GM12878 (cell line): ENCODE results near the gene SMIM28. TPM values are rescaled to one million over a fixed set of nuclear protein-coding genes. Genes with fewer than 3 reads are reported as not detected.

Experiments used
- ATAC-seq: fragments of 200-7000 bp; cut with Tn5 transposase; 3 replicates; pipeline ENCODE4 v1.9.1; 2020; ENCODE audit warnings: mild to moderate bottlenecking, moderate library complexity
- BruUV-seq: library from RNA; stranded (reverse); fragments of 400-500 nt; replicated peaks from 2 replicates; lab custom pipeline; 2021; lab: Mats Ljungman, UMichigan
- CTCF ChIA-PET: fragments of 300-600 bp; sonication (Branson Sonifier 250); formaldehyde crosslinking; extraction: SDS; loops from one replicate; lab custom pipeline; 2021; ENCODE audit warnings: inconsistent platforms; lab: Yijun Ruan, JAX
- POLR2A ChIA-PET: fragments of 350-600 bp; formaldehyde crosslinking; extraction: SDS; loops from one replicate; lab custom pipeline; 2021; ENCODE audit warnings: inconsistent platforms; lab: Charles Lee
- RAD21 ChIA-PET: fragments of 300-600 bp; sonication (Branson Sonifier 250); formaldehyde crosslinking; loops from one replicate; lab custom pipeline; 2023; ENCODE audit warnings: antibody characterized with exemption; ENCODE audit not compliant: unreplicated experiment; lab: Charles Lee
- SMC1A ChIA-PET: fragments of 300-600 bp; sonication (Branson Sonifier 250); formaldehyde crosslinking; loops from one replicate; lab custom pipeline; 2023; ENCODE audit not compliant: unreplicated experiment, uncharacterized antibody; lab: Charles Lee
- DNase-seq: peaks from one replicate; pipeline ENCODE4 v3.0.0-alpha.2; 2011; ENCODE audit warnings: low read depth, low spot score
- FAIRE-seq: peaks from 3 replicates; lab custom pipeline; 2011; peaks lifted over from hg19 to GRCh38; lab: Jason Lieb, UNC
- H2AFZ ChIP-seq: 2 replicates; pipeline ENCODE4 v1.6.0; 2011; ENCODE audit warnings: low read depth, low read length, control low read depth; ENCODE audit not compliant: control insufficient read depth
- H3K27ac ChIP-seq: 2 replicates; pipeline ENCODE4 v1.5.1; 2011; ENCODE audit warnings: control low read depth; ENCODE audit not compliant: control insufficient read depth, insufficient read depth
- H3K27me3 ChIP-seq, 2 experiments: replicated peaks in 1 of 2; 2 replicates each; pipeline versions ENCODE4 v1.6.0 to v1.6.1; 2011; ENCODE audit warnings: low read length in 1 of 2; ENCODE audit not compliant: control insufficient read depth in 2 of 2, insufficient read depth in 2 of 2
- H3K36me3 ChIP-seq, 2 experiments: 2 replicates each; pipeline ENCODE4 v1.5.1; 2011; ENCODE audit warnings: low read length in 1 of 2; ENCODE audit not compliant: control insufficient read depth in 2 of 2, insufficient read depth in 2 of 2
- H3K4me1 ChIP-seq: 2 replicates; pipeline ENCODE4 v1.6.1; 2011; ENCODE audit warnings: mild to moderate bottlenecking, low read length, moderate library complexity, mixed read lengths; ENCODE audit not compliant: control insufficient read depth, insufficient read depth
- H3K4me2 ChIP-seq: 2 replicates; pipeline ENCODE4 v1.6.0; 2011; ENCODE audit warnings: control low read depth; ENCODE audit not compliant: control insufficient read depth, insufficient read depth
- H3K4me3 ChIP-seq: fragments of 200-600 bp; sonication (generic); 2 replicates; pipeline ENCODE4 v1.5.1; 2016
- H3K79me2 ChIP-seq: 2 replicates; pipeline ENCODE4 v1.6.0; 2011; ENCODE audit warnings: low read length; ENCODE audit not compliant: control insufficient read depth, insufficient read depth
- H3K9ac ChIP-seq: 2 replicates; pipeline ENCODE4 v1.8.0; 2011; ENCODE audit warnings: low read length, control low read depth, mixed read lengths; ENCODE audit not compliant: control insufficient read depth, insufficient read depth
- H3K9me3 ChIP-seq: replicated peaks from 3 replicates; pipeline ENCODE4 v1.5.1; 2011; ENCODE audit warnings: mild to moderate bottlenecking, low read length; ENCODE audit not compliant: control insufficient read depth, insufficient read depth
- H4K20me1 ChIP-seq: 2 replicates; pipeline ENCODE4 v1.6.0; 2011; ENCODE audit not compliant: control insufficient read depth, insufficient read depth
- CBFB ChIP-seq: IDR thresholded peaks from 2 replicates; pipeline ENCODE4 v1.6.1; 2016; ENCODE audit warnings: antibody characterized with exemption, low read depth
- CTCF ChIP-seq, 3 experiments: IDR thresholded peaks in 2 of 3; conservative IDR thresholded peaks in 1 of 3; 2 replicates each; pipeline ENCODE4 v1.5.1; 2011; ENCODE audit warnings: low read depth in 3 of 3, low read length in 3 of 3, mild to moderate bottlenecking in 3 of 3, control low read depth in 2 of 3, moderate library complexity in 2 of 3, inconsistent platforms in 1 of 3, mixed read lengths in 1 of 3; ENCODE audit not compliant: control insufficient read depth in 2 of 3, insufficient read depth in 1 of 3; ENCODE audit errors: extremely low read depth in 1 of 3
- IRF5 ChIP-seq: fragments of 450-650 bp; IDR thresholded peaks from 2 replicates; pipeline ENCODE4 v1.6.1; 2017; ENCODE audit warnings: borderline replicate concordance
- JUNB ChIP-seq: IDR thresholded peaks from 2 replicates; pipeline ENCODE4 v1.6.1; 2016; ENCODE audit warnings: antibody characterized with exemption, mild to moderate bottlenecking
- MTA3 ChIP-seq: IDR thresholded peaks from 2 replicates; pipeline ENCODE4 v1.6.1; 2012; ENCODE audit warnings: low read length, inconsistent platforms, borderline replicate concordance
- NFXL1 ChIP-seq: fragments of 450-650 bp; IDR thresholded peaks from 2 replicates; pipeline ENCODE4 v1.6.1; 2017; ENCODE audit warnings: antibody characterized with exemption, mild to moderate bottlenecking, borderline replicate concordance
- NR2C2 ChIP-seq: IDR thresholded peaks from 2 replicates; pipeline ENCODE4 v1.6.1; 2011; ENCODE audit warnings: borderline replicate concordance, low read depth; ENCODE audit not compliant: control insufficient read depth, insufficient read length
- RB1 ChIP-seq: fragments of 450-650 bp; formaldehyde crosslinking; IDR thresholded peaks from 2 replicates; pipeline ENCODE4 v1.6.1; 2017; ENCODE audit warnings: mild to moderate bottlenecking, borderline replicate concordance
- RELA ChIP-seq: fragments of 450-650 bp; IDR thresholded peaks from 2 replicates; pipeline ENCODE4 v1.8.0; 2014; ENCODE audit warnings: borderline replicate concordance; ENCODE audit not compliant: partially characterized antibody
- RUNX3 ChIP-seq: IDR thresholded peaks from 2 replicates; pipeline ENCODE4 v1.6.1; 2012; ENCODE audit warnings: low read length, inconsistent platforms
- STAT3 ChIP-seq: IDR thresholded peaks from 2 replicates; pipeline ENCODE4 v1.6.1; 2011; ENCODE audit warnings: low read depth, low read length, improper control_type of control experiment
- ZNF384 ChIP-seq: IDR thresholded peaks from 2 replicates; pipeline ENCODE4 v1.6.1; 2012; ENCODE audit warnings: low read depth, mild to moderate bottlenecking, low read length, improper control_type of control experiment, borderline replicate concordance
- ZNF622 ChIP-seq: fragments of 450-650 bp; IDR thresholded peaks from 2 replicates; pipeline ENCODE4 v1.6.1; 2017; ENCODE audit warnings: mild to moderate bottlenecking, inconsistent platforms
- ZNF687 ChIP-seq: fragments of 450-650 bp; IDR thresholded peaks from 2 replicates; pipeline ENCODE4 v1.6.1; 2017; ENCODE audit warnings: mild to moderate bottlenecking, moderate library complexity
- WGBS: methylation state at CpG from one replicate; pipeline ENCODE4 v1.1.6; 2016; ENCODE audit warnings: low lambda C conversion rate; ENCODE audit not compliant: insufficient replicate concordance, insufficient coverage; ENCODE audit errors: missing lambda C conversion rate; 5-methylcytosine and 5-hydroxymethylcytosine counted together
- in situ Hi-C: fragments of 300-500 bp; cut with MboI; formaldehyde crosslinking; loops from 9 replicates; pipeline ENCODE4 v1.14.3; 2018; ENCODE audit warnings: mixed read lengths
- intact Hi-C: fragments of 100-400 bp; cut with micrococcal nuclease; formaldehyde crosslinking; loops from one replicate; pipeline ENCODE4 v1.14.2; 2022; ENCODE audit not compliant: unreplicated experiment
- polyA plus RNA-seq, 11 experiments: library from polyadenylated mRNA; depleted of rRNA in 4 of 11; unstranded in 6 of 11; stranded (reverse) in 5 of 11; fragments of >200 nt; fragmentation: Nextera tagmentation in 4 of 11; fragmentation: Illumina TruSeq in 1 of 11; extraction: Ambion mirVana in 4 of 11; extraction: Trizol in 1 of 11; gene quantifications; 1 replicate in 1 of 11; 2 replicates in 10 of 11; pipeline versions ENCODE4 v1.2.1 to v1.2.3, GENCODE V29; 2011 to 2016; ENCODE audit warnings: inconsistent platforms in 2 of 11, missing spikeins in 2 of 11, low read depth in 1 of 11
- total RNA-seq, 4 experiments: library from RNA; depleted of rRNA in 3 of 4; stranded (reverse); fragments of >200 nt in 3 of 4; fragmentation: Illumina TruSeq in 1 of 4; extraction: Trizol in 1 of 4; gene quantifications; 2 replicates each; pipeline versions ENCODE4 v1.2.1 to v1.2.3, GENCODE V29; 2013 to 2021

Gene SMIM28
- total and polyA plus RNA-seq, 10 of the 15 experiments (the other 5 are each of a cell fraction or from before 2014, with no cell fraction given) = not detected

- TF ChIP-seq IRF5 = no peak
These were observed 24.5 kb downstream of the SMIM28 start (continued) for GRCh38 chr6:138401960-138402837.

- H3K79me2 ChIP-seq = no peaks in the 10 kb centered on the region
- DNase-seq (no peak), FAIRE-seq (no peak), ATAC-seq (no peak)
- peak overlapping the region; percentile 87; the same call in 1 of the 2 replicates for H3K4me3 ChIP-seq
- RAD21 ChIA-PET = interaction anchor here (0.7 to 4.4 kb wide), 5 partner anchors 57 to 990 kb away, joined by 3 to 26 read pairs (median 4); no protein-coding TSS in a partner anchor
- H3K4me2 ChIP-seq = peak overlapping the region; percentile 97
- no peak overlapping the region for H2AFZ ChIP-seq
- H3K27ac ChIP-seq = no peak overlapping the region
- POLR2A ChIA-PET = interaction anchor here (0.6 to 1.0 kb wide), 2 partner anchors 26 to 177 kb away, joined by 4 read pairs; no protein-coding TSS in a partner anchor
- H3K9me3 ChIP-seq = no peaks in the 10 kb centered on the region
- in situ Hi-C loops = no loop called here
- peaks cover 0 to 3% of the 10 kb centered on the region in 2 experiments; a peak in 1 of 4 replicates for H3K36me3 ChIP-seq
- no peak overlapping the region for H3K9ac ChIP-seq
- intact Hi-C loops = loop anchor here (5.0 kb wide), 1 partner anchor 116 kb away; no protein-coding TSS in a partner anchor
- H4K20me1 ChIP-seq = no peaks in the 10 kb centered on the region
- H3K4me1 ChIP-seq = peaks cover 3% of the 10 kb centered on the region; the same call in 1 of the 2 replicates
- H3K27me3 ChIP-seq = no peaks in the 10 kb centered on the region
- WGBS = 89% methylated on average over 8 of the region's 8 CpGs
- CTCF ChIA-PET = interaction anchor here (0.7 to 2.0 kb wide), 13 partner anchors 10 to 287 kb away, joined by 3 to 9 read pairs (median 3); no protein-coding TSS in a partner anchor
- SMC1A ChIA-PET = interaction anchor here (0.7 to 4.4 kb wide), 3 partner anchors 22 to 107 kb away, joined by 3 to 34 read pairs (median 3); no protein-coding TSS in a partner anchor
- BruUV-seq = no TSS peak
- TF ChIP-seq RB1 (no peak), RELA (no peak), RUNX3 (no peak), ZNF622 (no peak), ZNF384 (no peak), JUNB (no peak), ZNF687 (no peak), STAT3 (no peak), MTA3 (no peak), NR2C2 (no peak), NFXL1 (no peak), CTCF (IDR thresholded peaks at IDR 0.05 in 2 of 3, conservative IDR thresholded peaks at IDR 0.05 in 1 of 3; ENCODE audit: control insufficient read depth in 2 of 3, extremely low read depth in 1 of 3, insufficient read depth in 1 of 3, low read depth in 3 of 3, low read length in 3 of 3) (no peak), CBFB (no peak)
These were observed 25.1 kb downstream of the SMIM28 start for GRCh38 chr6:138402838-138403187.
